Erythroblast (primary cell): ENCODE measurements around the gene SSNA1.

ENCODE experiments used
- GATA1 ChIP-seq: IDR thresholded peaks from 2 replicates; pipeline ENCODE4 v1.6.1; 2011; ENCODE audit warnings: low read depth, mild to moderate bottlenecking, control low read depth, low read length, moderate library complexity
- POLR2A ChIP-seq: IDR thresholded peaks from 2 replicates; pipeline ENCODE4 v1.6.1; 2011; ENCODE audit warnings: mild to moderate bottlenecking, low read length

- TF ChIP-seq POLR2A (no peak), GATA1 (no peak)
Observed at GRCh38 chr9:137174722-137175293, 13.7 kb upstream of the SSNA1 start.
